SK-N-MC (cell line): ENCODE results near the gene PMP22.

Source experiments
- EZH2 ChIP-seq: fragments of 200-600 bp; sonication (generic); IDR thresholded peaks from one replicate; pipeline ENCODE4 v1.6.1; 2017; ENCODE audit warnings: antibody characterized with exemption
- POLR2AphosphoS5 ChIP-seq: IDR thresholded peaks from 2 replicates; pipeline ENCODE4 v1.6.1; 2012; ENCODE audit warnings: mild to moderate bottlenecking, low read depth, low read length, borderline replicate concordance

DNA sequence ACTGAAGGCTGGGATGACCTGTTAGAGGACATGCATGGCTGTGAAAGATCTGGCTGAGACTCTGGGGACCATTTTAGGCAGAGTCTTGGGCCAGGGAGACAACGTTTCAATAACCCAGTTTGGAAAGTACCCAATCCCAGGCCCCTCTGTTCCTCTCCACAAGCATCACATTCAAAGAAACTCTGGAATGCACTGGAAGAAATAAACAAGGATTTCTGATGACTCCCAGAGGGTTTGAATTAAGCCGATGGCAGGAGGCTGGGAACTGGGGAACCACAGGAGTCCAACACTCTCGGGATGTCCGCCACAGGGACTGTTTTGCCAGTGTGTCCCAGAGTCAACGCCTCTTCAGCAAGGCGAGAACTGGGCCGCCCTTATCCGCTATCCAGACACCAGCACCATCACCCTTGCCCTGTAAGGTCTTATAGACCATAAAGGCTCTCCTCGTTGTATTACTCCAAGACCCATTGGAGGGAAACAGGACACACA is 3.3 kb downstream of the PMP22 start:
- TF ChIP-seq POLR2AphosphoS5 = no peak
- no peak for TF ChIP-seq EZH2
